SK-N-MC (cell line): ENCODE data around the gene KCNF1.

Source experiments
- EZH2 ChIP-seq: fragments of 200-600 bp; sonication (generic); IDR thresholded peaks from one replicate; pipeline ENCODE4 v1.6.1; 2017; ENCODE audit warnings: antibody characterized with exemption
- FOXP2 ChIP-seq: optimal IDR thresholded peaks from 2 replicates; pipeline ENCODE3; 2011; ENCODE audit warnings: mild to moderate bottlenecking, moderate library complexity; ENCODE audit not compliant: insufficient read depth; ENCODE audit errors: extremely low read length, control extremely low read depth
- POLR2AphosphoS5 ChIP-seq: IDR thresholded peaks from 2 replicates; pipeline ENCODE4 v1.6.1; 2012; ENCODE audit warnings: mild to moderate bottlenecking, low read depth, low read length, borderline replicate concordance

- TF ChIP-seq POLR2AphosphoS5 (no peak), EZH2 (no peak), FOXP2 (no peak)
Measured at GRCh38 chr2:10956006-10956790, 44.5 kb downstream of the KCNF1 start.
